GM12878 (cell line): Measurements from ENCODE around the gene THADA.

Source experiments
- BRCA1 ChIP-seq: IDR thresholded peaks from 2 replicates; pipeline ENCODE4 v1.6.1; 2011; ENCODE audit warnings: low read depth, low read length, improper control_type of control experiment
- CTCF ChIP-seq, 3 experiments: IDR thresholded peaks in 2 of 3; conservative IDR thresholded peaks in 1 of 3; 2 replicates each; pipeline ENCODE4 v1.5.1; 2011; ENCODE audit warnings: low read depth in 3 of 3, low read length in 3 of 3, mild to moderate bottlenecking in 3 of 3, control low read depth in 2 of 3, moderate library complexity in 2 of 3, inconsistent platforms in 1 of 3, mixed read lengths in 1 of 3; ENCODE audit not compliant: control insufficient read depth in 2 of 3, insufficient read depth in 1 of 3; ENCODE audit errors: extremely low read depth in 1 of 3
- ESRRA ChIP-seq: IDR thresholded peaks from 2 replicates; pipeline ENCODE4 v1.6.1; 2012; ENCODE audit warnings: mild to moderate bottlenecking, low read length, improper control_type of control experiment
- SP1 ChIP-seq: IDR thresholded peaks from one replicate; pipeline ENCODE4 v1.6.1; 2011; ENCODE audit warnings: low read depth, low read length
- TF ChIP-seq, protein P1 (sequence below): fragments of 450-650 bp; IDR thresholded peaks from 2 replicates; pipeline ENCODE4 v1.6.1; 2017; ENCODE audit warnings: mild to moderate bottlenecking, moderate library complexity

GRCh38 chr2:43250015-43250414, 345.8 kb downstream of the THADA start:
- TF ChIP-seq ESRRA: no peak
- no peak for TF ChIP-seq CTCF (IDR thresholded peaks at IDR 0.05 in 2 of 3, conservative IDR thresholded peaks at IDR 0.05 in 1 of 3; ENCODE audit: control insufficient read depth in 2 of 3, extremely low read depth in 1 of 3, insufficient read depth in 1 of 3, low read depth in 3 of 3, low read length in 3 of 3)
- no peak for TF ChIP-seq SP1
- TF ChIP-seq BRCA1: no peak
- TF ChIP-seq, protein P1, sequence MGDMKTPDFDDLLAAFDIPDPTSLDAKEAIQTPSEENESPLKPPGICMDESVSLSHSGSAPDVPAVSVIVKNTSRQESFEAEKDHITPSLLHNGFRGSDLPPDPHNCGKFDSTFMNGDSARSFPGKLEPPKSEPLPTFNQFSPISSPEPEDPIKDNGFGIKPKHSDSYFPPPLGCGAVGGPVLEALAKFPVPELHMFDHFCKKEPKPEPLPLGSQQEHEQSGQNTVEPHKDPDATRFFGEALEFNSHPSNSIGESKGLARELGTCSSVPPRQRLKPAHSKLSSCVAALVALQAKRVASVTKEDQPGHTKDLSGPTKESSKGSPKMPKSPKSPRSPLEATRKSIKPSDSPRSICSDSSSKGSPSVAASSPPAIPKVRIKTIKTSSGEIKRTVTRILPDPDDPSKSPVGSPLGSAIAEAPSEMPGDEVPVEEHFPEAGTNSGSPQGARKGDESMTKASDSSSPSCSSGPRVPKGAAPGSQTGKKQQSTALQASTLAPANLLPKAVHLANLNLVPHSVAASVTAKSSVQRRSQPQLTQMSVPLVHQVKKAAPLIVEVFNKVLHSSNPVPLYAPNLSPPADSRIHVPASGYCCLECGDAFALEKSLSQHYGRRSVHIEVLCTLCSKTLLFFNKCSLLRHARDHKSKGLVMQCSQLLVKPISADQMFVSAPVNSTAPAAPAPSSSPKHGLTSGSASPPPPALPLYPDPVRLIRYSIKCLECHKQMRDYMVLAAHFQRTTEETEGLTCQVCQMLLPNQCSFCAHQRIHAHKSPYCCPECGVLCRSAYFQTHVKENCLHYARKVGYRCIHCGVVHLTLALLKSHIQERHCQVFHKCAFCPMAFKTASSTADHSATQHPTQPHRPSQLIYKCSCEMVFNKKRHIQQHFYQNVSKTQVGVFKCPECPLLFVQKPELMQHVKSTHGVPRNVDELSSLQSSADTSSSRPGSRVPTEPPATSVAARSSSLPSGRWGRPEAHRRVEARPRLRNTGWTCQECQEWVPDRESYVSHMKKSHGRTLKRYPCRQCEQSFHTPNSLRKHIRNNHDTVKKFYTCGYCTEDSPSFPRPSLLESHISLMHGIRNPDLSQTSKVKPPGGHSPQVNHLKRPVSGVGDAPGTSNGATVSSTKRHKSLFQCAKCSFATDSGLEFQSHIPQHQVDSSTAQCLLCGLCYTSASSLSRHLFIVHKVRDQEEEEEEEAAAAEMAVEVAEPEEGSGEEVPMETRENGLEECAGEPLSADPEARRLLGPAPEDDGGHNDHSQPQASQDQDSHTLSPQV: no peak
